GM18870 (cell line): ENCODE measurements around the gene FAM72C.
"Not testable (repeated sequence)": the region's sequence is repeated elsewhere in the genome, so short reads cannot be mapped to it uniquely, and the experiment has no call there.

Experiments
- ATAC-seq: cut with Tn5 transposase; IDR thresholded peaks from one replicate; pipeline ENCODE4 v1.9.1; 2021; ENCODE audit warnings: moderate library complexity; ENCODE audit not compliant: unreplicated experiment

Gene FAM72C

GRCh38 chr1:143971924-143972700 lies at the start of gene FAM72C:
TSS of gene FAM72C (minus strand) at chr1:143971986. CDS start at chr1:143971141, 845 bp downstream.
- ATAC-seq = peak; percentile 93

- ATAC-seq = not testable (repeated sequence)
Observed at GRCh38 chr1:144020001-144020738, 48.4 kb upstream of the FAM72C start.

- not testable (repeated sequence) for ATAC-seq
Observed at GRCh38 chr1:144019101-144019500, 47.3 kb upstream of the FAM72C start.

GRCh38 chr1:144015180-144015966 lies 43.6 kb upstream of the FAM72C start:
- ATAC-seq = not testable (repeated sequence)

- ATAC-seq = not testable (repeated sequence)
Observed at GRCh38 chr1:144014528-144014927, 42.7 kb upstream of the FAM72C start.

GRCh38 chr1:144014121-144014520 lies 42.3 kb upstream of the FAM72C start:
- not testable (repeated sequence) for ATAC-seq

- peak; percentile 99 for ATAC-seq
Observed at GRCh38 chr1:144012168-144012733, 40.5 kb upstream of the FAM72C start.

- ATAC-seq = peak; percentile 59
Observed at GRCh38 chr1:144009410-144009809, 37.6 kb upstream of the FAM72C start.

- not testable (repeated sequence) for ATAC-seq
Observed at GRCh38 chr1:144004259-144004658, 32.5 kb upstream of the FAM72C start.

- ATAC-seq = not testable (repeated sequence)
Observed at GRCh38 chr1:144003306-144004029, 31.7 kb upstream of the FAM72C start.

GRCh38 chr1:144002141-144002881 lies 30.5 kb upstream of the FAM72C start:
- ATAC-seq = not testable (repeated sequence)

GRCh38 chr1:144001077-144001476 lies 29.3 kb upstream of the FAM72C start:
- not testable (repeated sequence) for ATAC-seq

- not testable (repeated sequence) for ATAC-seq
Observed at GRCh38 chr1:143996020-143996419, 24.2 kb upstream of the FAM72C start.

- not testable (repeated sequence) for ATAC-seq
Observed at GRCh38 chr1:143993301-143993907, 21.6 kb upstream of the FAM72C start.

GRCh38 chr1:143990699-143991098 lies 18.9 kb upstream of the FAM72C start:
- ATAC-seq = not testable (repeated sequence)

- not testable (repeated sequence) for ATAC-seq
Observed at GRCh38 chr1:143989719-143990118, 17.9 kb upstream of the FAM72C start.

- not testable (repeated sequence) for ATAC-seq
Observed at GRCh38 chr1:143989427-143989712, 17.6 kb upstream of the FAM72C start.

- not testable (repeated sequence) for ATAC-seq
Observed at GRCh38 chr1:143988602-143989426, 17.0 kb upstream of the FAM72C start.
